Measurements from ENCODE around the gene TACC2. TPM values are rescaled to one million over a fixed set of nuclear protein-coding genes. Genes with fewer than 3 reads are reported as not detected.
A peak's percentile ranks its signal among the peaks of the same experiment; 100 is the strongest.
"Not testable (repeated sequence)": the region's sequence is repeated elsewhere in the genome, so short reads cannot be mapped to it uniquely, and the experiment has no call there.

TACC2 gene
- total RNA-seq, 4 donors from 2014 or later, result 95.9 to 122 (median 114) TPM

- H3K27ac ChIP-seq, result peak overlapping the region; percentile 97 to 100 (median 99)
- no peak for TF ChIP-seq POLR2A (IDR thresholded peaks at IDR 0.05)
- TF ChIP-seq CTCF (IDR thresholded peaks at IDR 0.05), result no peak
- WGBS, 2 donors, result 85 to 87% methylated on average over 6 of the region's 6 CpGs
- H3K4me1 ChIP-seq, result peaks cover 19 to 32% of the 10 kb centered on the region in 2 donors
- H3K27me3 ChIP-seq, result no peaks in the 10 kb centered on the region
- no peaks in the 10 kb centered on the region for H3K36me3 ChIP-seq
- no peaks in the 10 kb centered on the region for H3K9me3 ChIP-seq
- intact Hi-C loops (cut with DNase I), result no loop called here
- peak overlapping the region in 2 of 3 donors; percentile 15 for H3K4me3 ChIP-seq (replicated peaks in 1 of 3)
- no peak for DNase-seq
These were observed 31.3 kb downstream of the TACC2 start for GRCh38 chr10:122020226-122020625.

DNA sequence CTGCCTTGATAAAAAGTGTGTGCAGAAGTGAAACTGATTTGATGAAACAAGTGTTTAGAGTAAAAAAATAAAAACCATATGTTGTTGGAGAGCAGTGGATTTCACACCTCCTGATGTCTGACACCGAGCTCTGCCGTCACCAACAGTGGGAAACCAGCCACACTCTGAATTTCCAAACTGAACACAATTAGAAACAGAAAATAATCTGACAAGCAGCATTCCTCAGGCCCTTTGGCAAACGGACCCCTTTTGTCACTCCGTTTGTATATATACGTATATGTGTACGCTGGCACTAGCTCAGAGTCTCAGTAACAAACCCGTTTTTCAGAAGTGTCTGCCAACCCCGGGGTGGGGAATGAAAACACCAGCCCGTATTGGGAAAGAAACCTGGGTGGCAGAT is 32.4 kb downstream of the TACC2 start:
- H3K36me3 ChIP-seq, result no peaks in the 10 kb centered on the region
- 12 to 43% methylated on average over 9 of the region's 9 CpGs for WGBS, 2 donors
- no peaks in the 10 kb centered on the region for H3K9me3 ChIP-seq
- H3K4me1 ChIP-seq, result peaks cover 19 to 28% of the 10 kb centered on the region in 2 donors
- H3K4me3 ChIP-seq (replicated peaks in 1 of 3), result no peak overlapping the region
- H3K27me3 ChIP-seq, result no peaks in the 10 kb centered on the region
- peak; percentile 21 to 53 for DNase-seq
- no peak for TF ChIP-seq CTCF (IDR thresholded peaks at IDR 0.05)
- TF ChIP-seq POLR2A (IDR thresholded peaks at IDR 0.05), result no peak
- intact Hi-C loops (cut with DNase I), result no loop called here
- peak overlapping the region; percentile 24 to 100 (median 99) for H3K27ac ChIP-seq

DNA sequence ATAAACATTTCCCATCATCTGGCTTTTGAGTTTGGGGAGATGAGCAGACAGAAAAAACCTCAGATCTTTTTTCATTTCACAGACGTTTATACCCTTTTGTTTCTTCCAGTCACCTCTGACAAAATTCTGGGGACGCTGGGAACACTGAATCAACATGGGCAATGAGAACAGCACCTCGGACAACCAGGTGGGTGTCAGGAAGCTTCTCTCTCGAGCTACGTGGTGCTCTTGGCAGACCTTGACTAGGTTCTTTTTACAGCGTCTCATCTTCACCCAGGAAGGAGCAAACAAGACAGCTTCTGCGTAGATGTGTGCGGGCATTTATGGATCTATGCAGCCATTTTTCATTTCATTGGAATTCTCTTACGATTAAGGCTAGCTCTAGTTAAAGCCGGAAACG is 32.9 kb downstream of the TACC2 start:
- Histone ChIP-seq H3K4me1 (peaks cover 19 to 28% of the 10 kb centered on the region in 2 donors), H3K9me3 (no peaks in the 10 kb centered on the region), H3K27ac (peak overlapping the region; percentile 24 to 100 (median 99)), H3K27me3 (no peaks in the 10 kb centered on the region), H3K4me3 (replicated peaks in 1 of 3) (no peak overlapping the region), H3K36me3 (no peaks in the 10 kb centered on the region)
- intact Hi-C loops (cut with DNase I), result no loop called here
- peak in 1 of 2 donors; percentile 29 for DNase-seq
- WGBS, 2 donors, result 70 to 79% methylated on average over 11 of the region's 11 CpGs
- TF ChIP-seq POLR2A (IDR thresholded peaks at IDR 0.05) (no peak), CTCF (IDR thresholded peaks at IDR 0.05) (no peak)

DNA sequence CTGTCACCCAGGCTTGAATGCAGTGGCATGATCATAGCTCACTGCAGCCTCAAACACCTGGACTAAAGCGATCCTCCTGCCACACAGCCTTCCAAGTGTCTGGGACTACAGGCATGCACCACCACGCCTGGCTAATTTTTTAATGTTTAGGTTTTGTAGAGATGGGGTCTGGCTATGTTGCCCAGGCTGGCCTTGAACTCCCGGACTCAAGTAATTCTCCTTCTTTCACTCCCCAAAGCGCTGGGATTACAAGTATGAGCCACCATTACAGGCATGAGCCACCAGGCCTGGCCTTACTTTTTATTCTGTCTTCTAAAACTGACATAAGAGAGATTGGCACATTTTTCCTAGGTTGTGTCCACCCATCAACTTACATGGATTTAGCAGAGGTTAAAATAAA is 33.3 kb downstream of the TACC2 start:
- no peak for DNase-seq
- peaks cover 19 to 28% of the 10 kb centered on the region in 2 donors for H3K4me1 ChIP-seq
- intact Hi-C loops (cut with DNase I), result no loop called here
- no peaks in the 10 kb centered on the region for H3K9me3 ChIP-seq
- peak overlapping the region in 2 of 3 donors; percentile 99 to 100 for H3K27ac ChIP-seq
- no peak overlapping the region for H3K4me3 ChIP-seq (replicated peaks in 1 of 3)
- no peaks in the 10 kb centered on the region for H3K36me3 ChIP-seq
- no peak for TF ChIP-seq CTCF (IDR thresholded peaks at IDR 0.05)
- TF ChIP-seq POLR2A (IDR thresholded peaks at IDR 0.05), result no peak
- whole genome bisulfite sequencing, 2 donors, result 84 to 99% methylated on average over 4 of the region's 4 CpGs
- H3K27me3 ChIP-seq, result no peaks in the 10 kb centered on the region

DNA sequence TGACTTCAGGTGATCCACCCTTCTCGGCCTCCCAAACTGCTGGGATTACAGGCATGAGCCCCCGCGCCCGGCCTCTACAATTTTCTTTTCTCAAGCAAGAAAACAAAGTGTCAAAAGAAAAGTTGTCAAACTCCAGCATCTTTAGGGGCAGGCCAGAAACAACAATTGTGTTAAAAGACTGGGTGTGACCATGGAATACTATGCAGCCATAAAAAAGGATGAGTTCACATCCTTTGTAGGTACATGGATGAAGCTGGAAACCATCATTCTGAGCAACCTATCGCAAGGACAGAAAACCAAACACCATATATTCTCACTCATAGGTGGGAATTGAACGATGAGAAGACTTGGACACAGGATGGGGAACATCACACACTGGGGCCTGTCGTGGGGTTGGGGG is 34.3 kb downstream of the TACC2 start:
- DNase-seq; H3K27me3 ChIP-seq; H3K4me3 ChIP-seq (replicated peaks in 1 of 3); H3K36me3 ChIP-seq; H3K27ac ChIP-seq; H3K9me3 ChIP-seq; intact Hi-C loops (cut with DNase I): not testable (repeated sequence)
- WGBS, 2 donors, result 98 to 99% methylated on average over 7 of the region's 7 CpGs
- peaks cover 17 to 26% of the 10 kb centered on the region in 2 donors for H3K4me1 ChIP-seq

Measured in thyroid gland (tissue), 4 donors.